Body of pancreas (tissue), 4 donors: Measurements from ENCODE around the gene AGAP1.

Source experiments
- CTCF ChIP-seq, 7 experiments: fragments of 450-650 bp in 4 of 7; fragments of 200-600 bp in 3 of 7; sonication (generic) in 3 of 7; IDR thresholded peaks; one replicate each; pipeline ENCODE4 v1.5.1; 2016 to 2019; ENCODE audit warnings: antibody characterized with exemption in 7 of 7
- POLR2A ChIP-seq, 3 donors: fragments of 450-650 bp; IDR thresholded peaks; one replicate each; pipeline ENCODE4 v1.6.1; 2016; ENCODE audit warnings: antibody characterized with exemption in 3 of 3, mild to moderate bottlenecking in 2 of 3

GRCh38 chr2:235992024-235992423, 498.2 kb downstream of the AGAP1 start:
- TF ChIP-seq POLR2A (IDR thresholded peaks at IDR 0.05) (no peak), CTCF (IDR thresholded peaks at IDR 0.05) (no peak)
